ENCODE data around the gene BRD7.
"Not testable (repeated sequence)": the region's sequence is repeated elsewhere in the genome, so short reads cannot be mapped to it uniquely, and the experiment has no call there.

BRD7 gene

DNA sequence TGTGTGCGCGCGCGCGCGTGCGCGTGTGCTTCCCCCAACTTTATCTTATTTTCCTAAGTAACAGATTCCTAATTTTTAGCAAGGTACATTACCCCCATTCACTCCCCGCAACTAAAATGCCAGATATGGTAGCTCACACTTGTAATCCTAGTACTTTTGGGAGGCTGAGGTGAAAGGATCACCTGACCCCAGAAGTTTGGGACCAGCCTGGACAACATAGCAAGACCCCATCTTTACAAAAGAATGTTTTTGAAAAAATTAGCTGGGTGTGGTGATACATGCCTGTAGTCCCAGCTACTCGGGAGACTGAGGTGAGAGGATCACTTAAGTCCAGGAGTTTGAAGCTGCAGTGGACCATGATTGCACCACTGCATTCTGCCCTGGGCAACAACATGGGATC lies 5.1 kb downstream of the BRD7 start:
- H3K27ac ChIP-seq = no peak overlapping the region
- no peak for DNase-seq (ENCODE audit: low read depth, low spot score)

DNA sequence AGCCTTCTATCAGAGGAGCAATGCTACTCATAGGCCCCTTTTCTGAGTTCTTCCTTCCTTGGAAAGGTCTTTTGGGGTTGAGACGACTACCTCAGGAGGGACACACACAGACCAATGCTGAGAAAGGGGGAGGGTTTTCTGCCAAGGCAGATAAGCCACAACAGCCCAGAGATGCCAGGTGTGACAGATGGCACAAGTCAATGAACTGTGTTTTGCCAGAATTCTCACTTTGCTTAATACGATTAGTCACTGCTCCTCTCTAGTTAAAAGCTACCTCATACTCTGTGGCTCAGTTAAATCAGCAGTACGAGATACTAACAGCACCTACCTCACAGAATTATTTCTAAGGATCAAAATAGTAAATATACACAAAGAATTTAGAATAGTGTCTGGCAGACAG lies 8.0 kb downstream of the BRD7 start:
- DNase-seq (ENCODE audit: low read depth, low spot score) = no peak
- peak overlapping the region; percentile 39 for H3K27ac ChIP-seq

DNA sequence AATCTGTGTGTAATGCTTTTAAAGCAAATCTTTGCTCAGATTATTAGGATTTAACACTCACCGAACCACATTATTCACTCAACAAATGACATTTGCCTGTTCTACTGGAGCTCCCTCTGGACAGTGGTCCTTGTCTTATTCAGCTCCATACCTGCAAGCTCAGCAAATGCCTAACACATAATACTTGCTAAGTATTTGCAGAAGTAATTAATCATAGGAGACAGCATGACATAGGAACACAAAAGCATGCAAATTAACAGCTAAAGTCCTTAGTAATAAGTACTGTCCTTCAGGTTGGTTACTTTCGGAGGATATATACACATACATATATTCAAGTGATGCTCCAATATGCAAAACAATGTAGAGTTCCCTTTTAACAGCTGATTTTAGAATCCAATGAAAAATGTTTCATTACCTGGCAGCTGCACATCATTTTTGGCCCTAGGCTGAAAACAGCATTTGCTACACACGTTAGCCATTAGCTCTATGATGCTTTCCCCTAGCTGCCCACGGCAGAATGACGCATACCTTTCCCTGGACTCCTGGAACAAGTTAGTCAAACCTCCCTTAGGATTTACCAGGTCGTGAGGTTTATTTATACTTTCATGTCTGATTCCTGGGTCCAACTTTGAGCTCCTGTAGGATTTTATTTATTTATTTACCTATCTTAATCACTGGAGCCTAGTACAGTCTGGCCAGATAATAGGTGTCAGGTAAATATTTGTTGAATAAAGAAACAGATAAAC lies 8.6 kb downstream of the BRD7 start:
- DNase-seq (ENCODE audit: low read depth, low spot score) = peak; percentile 10
- peak overlapping the region; percentile 39 for H3K27ac ChIP-seq

DNA sequence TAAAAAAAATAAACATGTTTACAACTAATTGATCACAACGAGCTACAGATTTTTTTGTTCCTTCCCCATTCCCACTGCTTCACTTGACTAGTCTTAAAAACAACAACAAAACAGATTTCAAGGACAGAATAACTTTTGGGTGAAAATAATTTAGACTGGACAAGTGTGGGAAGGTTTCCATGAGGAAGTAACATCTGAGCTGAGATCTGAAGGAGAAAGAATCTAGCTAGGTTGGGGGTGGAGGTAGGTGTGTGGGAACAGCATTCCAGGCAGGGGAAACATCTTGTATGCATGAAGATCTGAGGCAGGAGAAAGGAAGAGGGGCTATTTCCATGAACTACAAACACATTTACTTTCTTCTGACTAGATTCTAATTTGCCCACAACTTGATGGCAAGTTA lies 9.2 kb downstream of the BRD7 start:
- H3K27ac ChIP-seq = no peak overlapping the region
- no peak for DNase-seq (ENCODE audit: low read depth, low spot score)

DNA sequence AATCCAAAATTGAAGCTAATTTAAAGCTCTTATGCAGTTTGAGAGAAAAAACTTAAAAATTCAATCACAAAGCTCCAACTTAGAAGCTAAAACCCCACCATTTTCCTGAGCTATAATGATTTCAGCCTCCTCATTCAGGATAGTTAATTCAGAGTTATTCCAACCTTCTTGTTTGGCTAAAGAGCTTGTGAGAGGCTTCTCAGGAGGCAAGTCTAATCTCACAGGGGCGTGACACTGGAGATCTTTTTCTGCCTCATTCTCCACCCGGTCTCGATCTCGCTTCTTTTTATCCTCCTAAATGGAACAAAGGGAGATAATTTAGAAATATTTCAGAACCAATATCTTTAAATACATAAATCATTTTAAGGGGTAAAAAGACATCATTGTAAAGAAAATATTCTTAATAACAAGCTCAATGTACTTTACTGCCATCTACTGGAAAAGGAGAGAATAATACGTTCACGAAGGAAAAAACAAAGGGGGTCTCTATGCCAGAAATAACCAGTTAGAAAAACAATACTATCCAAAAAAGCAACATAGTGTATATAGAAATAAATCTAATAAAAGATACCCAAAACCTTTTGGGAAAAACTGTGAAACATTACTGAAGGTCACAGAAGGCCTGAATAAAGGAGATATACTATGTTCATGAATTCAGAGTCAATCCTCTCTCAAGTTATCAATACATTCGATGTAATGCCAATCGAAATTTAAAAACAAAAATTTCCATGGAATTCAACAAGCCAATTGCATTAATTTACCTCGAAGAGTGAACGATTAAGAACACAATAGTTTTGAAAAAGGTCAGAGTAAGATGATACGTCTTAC lies 13.9 kb downstream of the BRD7 start:
- no peak for DNase-seq (ENCODE audit: low read depth, low spot score)
- no peak overlapping the region for H3K27ac ChIP-seq

DNA sequence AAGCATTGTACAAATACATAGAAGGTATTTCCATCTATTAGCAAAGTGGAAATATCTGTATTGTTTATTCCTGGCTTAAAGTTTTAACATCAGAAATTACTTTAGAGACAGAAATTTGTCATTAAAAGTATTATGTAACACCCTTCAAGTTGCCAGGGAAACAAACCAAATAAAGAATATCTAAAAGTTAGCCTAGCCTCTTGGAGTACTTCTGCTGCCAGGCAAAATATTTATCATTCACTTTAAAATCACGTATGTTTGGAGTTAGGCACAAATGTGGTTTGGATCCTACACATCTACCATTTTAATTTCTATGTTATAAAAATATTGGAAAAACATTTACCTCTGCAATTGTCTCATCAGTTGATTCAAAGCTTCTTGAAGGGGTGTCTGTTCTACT lies 14.7 kb downstream of the BRD7 start:
- no peak overlapping the region for H3K27ac ChIP-seq
- no peak for DNase-seq (ENCODE audit: low read depth, low spot score)

DNA sequence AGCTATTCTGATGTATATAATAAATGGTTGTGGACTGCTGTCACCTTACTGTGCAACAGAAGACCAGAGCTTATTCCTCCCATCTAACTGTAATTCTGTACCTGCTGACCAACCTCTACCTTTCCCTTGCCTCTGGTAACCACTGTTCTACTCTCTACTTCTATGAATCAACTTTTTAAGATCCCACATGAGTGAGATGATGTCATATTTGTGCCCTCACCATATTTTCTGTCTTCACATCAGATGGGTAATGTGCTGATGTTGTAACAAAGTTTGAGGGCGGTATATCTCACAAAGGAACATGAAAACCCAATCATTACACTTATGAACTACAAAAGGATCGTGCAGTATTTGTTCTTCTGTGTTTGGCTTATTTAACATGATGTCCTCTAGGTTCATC lies 16.8 kb downstream of the BRD7 start:
- no peak for DNase-seq (ENCODE audit: low read depth, low spot score)
- H3K27ac ChIP-seq = no peak overlapping the region

DNA sequence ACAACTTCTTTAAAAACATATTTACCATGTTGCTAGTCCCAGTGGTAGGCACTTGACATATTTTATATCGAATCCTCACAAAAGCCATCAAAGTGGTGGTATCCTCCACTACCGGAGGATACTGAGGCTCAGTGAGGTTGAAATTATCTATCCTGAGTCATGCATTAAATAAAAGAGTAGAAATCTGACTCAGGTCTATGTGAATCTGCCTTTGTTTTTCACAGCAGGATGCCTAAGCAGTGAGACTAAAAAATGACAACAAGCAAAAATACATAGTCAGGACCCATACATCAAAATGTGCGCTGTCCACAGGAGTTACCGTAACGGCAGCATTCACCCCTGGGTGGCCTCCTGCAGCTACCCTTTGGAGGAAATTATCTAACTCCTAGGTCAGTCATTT lies 17.7 kb downstream of the BRD7 start:
- no peak for DNase-seq (ENCODE audit: low read depth, low spot score)
- no peak overlapping the region for H3K27ac ChIP-seq

DNA sequence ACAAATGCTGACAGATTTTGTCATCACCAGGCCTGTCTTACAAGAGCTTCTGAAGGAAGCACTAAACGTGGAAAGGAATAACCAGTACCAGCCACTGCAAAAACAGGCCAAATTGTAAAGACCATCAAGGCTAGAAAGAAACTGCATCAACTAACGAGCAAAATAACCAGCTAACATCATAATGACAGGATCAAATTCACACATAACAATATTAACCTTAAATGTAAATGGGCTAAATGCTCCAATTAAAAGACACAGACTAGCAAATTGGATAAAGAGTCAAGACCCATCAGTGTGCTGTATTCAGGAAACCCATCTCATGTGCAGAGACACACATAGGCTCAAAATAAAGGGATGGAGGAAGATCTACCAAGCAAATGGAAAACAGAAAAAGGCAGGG lies 23.6 kb downstream of the BRD7 start:
- DNase-seq (ENCODE audit: low read depth, low spot score); H3K27ac ChIP-seq: not testable (repeated sequence)

DNA sequence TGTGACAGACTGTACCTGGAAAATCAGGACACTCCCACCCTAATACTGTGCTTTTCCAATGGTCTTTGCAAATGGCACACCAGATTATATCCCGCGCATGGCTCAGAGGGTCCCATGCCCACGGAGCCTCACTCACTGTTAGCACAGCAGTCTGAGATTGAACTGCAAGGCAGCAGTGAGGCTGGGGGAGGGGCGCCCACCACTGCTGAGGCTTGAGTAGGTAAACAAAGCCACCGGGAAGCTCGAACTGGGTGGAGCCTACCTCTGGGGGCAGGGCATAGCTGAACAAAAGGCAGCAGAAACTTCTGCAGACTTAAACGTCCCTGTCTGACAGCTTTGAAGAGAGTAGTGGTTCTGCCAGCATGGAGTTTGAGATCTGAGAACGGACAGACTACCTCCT lies 25.2 kb downstream of the BRD7 start:
- not testable (repeated sequence) for DNase-seq (ENCODE audit: low read depth, low spot score); H3K27ac ChIP-seq

DNA sequence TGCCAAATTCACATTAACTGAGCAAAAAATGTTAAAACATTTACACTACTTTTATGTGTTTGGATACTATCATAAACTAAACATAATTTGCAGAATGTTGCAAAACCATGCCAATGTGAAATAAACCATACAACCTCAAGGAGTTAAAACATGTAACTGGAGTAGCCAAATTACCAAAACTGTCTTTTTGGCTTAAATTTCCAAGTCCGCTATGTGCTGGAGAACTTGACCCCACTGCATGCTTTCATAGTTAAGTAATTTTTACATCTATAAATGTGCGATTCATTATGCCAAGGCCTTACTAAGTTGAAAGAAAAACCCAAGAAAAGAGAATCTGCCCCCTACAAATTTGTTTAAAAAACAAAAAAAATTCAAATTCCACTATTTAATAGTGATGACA lies 28.2 kb downstream of the BRD7 start:
- no peak overlapping the region for H3K27ac ChIP-seq

DNA sequence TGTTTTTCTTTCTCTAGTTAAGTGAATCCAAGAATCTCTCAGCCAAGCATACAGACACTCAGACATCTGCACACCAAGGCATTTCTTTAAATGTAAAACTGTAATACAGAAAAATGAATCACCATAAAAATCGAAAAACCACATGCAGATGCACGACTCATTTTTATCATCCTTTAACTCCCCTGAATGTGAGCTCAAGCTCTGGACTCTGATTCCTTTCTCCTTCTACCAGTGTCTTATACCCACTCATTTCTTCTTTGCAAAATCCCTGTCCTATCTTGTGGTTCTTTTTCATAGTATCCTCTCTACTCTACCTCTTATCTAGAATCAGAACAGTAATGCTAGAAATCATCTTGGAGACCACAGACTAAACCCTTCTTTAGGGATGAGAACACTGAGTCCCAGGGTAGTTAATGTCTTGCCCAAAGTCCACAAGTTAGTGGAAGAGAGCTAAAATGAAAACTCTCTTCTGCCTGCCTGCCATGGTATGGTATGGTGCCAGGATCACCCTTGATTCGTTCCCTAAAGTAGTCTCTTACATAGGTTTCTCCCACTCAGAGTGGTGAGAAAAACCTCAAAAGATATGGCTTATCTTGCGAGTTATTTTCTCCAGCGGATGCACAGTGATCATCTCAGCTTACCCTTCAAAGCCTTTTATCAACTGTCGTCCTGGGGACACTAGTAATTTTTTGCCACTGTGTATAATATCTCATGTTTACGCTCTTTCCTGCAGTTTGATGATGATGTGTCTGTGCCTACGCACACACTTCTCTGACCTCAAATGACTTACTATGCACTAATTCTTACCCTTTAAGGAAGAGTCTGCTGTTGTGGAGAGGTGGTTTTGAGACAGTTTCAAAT lies 30.2 kb downstream of the BRD7 start:
- no peak overlapping the region for H3K27ac ChIP-seq
- no peak for DNase-seq (ENCODE audit: low read depth, low spot score)

More for the DNA sequence above, 28.2 kb downstream of the BRD7 start:
- no peak for DNase-seq (ENCODE audit: low read depth, low spot score)

DNA sequence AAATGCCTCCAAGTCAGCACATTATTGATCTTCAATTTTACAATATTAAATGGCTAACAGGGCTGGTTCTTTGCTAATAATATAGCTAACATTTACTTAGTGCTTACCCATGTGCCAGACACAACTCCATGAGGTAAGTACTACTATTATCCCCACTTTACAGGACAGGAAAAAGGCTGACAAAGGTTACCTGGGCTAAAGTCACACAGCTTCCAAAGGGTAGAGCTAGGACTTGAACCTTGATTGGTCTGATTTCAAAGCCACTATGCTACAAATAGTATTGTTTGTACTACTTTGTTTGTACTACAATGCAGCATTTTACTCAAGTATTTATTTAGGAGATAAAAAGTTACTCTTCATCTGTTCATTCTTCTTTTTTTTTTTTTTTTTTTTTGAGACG lies 31.9 kb downstream of the BRD7 start:
- DNase-seq (ENCODE audit: low read depth, low spot score) = no peak
- H3K27ac ChIP-seq = no peak overlapping the region

DNA sequence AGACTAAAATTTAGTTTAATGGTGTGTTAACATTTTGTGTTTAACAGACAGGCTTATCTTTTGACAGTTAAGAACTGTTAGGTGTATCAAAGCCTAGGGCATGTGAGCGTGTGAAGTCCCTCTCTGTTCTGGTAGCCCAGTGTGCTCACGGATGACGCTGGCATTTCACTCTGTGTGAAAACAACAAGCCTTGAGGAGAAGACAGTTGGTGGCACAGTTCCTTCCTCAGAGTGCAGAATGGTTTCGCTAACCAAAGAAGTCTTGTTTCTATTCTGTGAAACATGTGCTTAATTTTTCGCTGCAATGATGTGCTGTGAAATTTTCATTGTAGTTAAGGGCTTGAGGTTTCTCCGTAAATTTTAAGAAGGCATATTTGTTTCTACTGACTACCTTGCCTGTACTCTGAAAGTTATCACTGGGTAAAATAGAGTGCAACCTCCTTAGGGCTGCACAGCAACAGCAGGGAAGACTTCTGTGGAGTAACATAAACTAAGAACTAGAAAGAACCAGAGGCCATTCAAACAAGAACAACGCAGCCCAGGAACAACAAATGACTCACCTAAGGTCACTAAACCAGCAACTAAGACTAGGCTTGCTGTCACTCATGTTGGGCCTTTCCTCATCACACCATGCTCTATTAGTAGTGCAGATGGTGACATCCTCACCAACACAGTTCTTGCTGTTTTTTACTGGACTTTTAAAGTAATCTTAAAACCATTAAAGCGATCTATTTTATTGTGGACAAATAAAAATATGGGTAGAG lies 33.4 kb downstream of the BRD7 start:
- no peak overlapping the region for H3K27ac ChIP-seq
- DNase-seq (ENCODE audit: low read depth, low spot score) = no peak

DNA sequence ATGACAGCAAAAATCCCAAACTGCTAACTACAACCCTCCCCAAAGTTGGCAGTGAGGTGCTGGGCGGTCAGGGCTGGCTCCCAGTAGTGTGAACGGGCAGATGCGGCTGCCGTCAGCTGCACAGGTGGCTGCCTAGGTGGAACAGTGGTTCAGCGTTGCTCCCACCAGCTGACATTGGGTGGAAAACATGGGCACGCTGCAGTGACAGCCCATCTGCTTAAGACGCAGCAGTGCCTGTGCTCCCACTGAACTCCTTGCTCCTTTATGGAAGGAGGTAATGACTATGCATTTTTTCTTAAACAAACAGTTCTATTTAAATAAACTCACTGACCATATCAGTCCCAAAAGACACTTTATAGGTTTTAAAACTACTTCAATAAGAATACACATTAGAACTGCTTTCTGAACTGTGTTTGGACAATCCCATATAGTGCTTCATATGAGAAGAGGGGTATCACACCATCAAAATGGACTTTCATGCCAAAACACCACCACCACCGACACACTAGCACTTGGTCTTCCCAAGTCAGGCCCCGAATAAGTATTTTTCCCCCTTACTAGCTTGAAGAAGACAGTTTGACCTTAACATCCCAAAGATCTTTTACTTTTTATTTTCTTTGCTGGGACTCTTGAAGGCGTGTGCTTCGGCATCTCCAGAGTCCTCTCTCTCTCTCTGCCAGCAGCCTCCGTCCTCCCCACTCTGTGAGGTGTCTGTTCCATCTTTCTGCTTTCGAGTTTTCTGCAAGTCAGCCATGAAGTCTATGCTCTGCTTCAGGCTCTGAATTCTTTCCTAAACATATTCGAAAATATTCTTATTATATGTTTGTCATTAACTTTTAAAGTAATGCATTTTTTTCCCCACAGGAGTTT lies 34.4 kb downstream of the BRD7 start:
- DNase-seq (ENCODE audit: low read depth, low spot score) = no peak
- no peak overlapping the region for H3K27ac ChIP-seq

DNA sequence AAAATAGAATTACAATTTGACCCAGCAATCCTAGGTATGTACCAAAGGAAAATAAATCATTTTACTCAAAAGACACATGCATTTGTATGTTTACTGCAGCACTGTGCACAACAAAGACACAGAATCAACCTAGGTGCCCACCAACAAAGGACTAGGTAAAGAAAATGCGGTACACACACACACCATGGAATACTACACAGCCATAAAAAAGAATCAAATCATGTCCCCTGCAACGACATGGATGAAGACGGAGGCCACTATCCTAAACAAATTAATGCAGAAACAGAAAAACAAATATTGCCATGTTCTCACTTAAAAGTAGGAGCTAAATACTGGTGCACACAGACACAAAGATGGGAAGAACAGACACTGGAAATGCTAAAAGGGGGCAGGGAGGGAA lies 36.2 kb downstream of the BRD7 start:
- DNase-seq (ENCODE audit: low read depth, low spot score) = no peak
- no peak overlapping the region for H3K27ac ChIP-seq

DNA sequence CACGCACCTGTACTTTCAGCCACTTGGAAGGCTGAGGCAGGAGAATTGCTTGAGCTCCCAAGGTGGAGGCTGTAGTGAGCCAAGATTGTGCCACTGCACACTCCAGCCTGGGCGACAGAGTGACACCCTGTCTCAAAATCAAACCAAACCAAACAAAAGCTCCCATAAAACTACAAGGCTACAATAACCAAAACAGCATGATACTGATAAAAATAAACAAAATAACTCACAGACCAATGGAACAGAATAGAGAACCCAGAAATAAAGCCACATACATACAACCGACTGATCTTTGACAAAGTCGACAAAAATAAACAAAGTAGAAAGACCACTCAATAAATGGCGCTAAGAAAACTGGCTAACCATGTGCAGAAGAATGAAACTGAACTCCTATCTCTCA lies 37.2 kb downstream of the BRD7 start:
- no peak overlapping the region for H3K27ac ChIP-seq
- DNase-seq (ENCODE audit: low read depth, low spot score) = no peak

DNA sequence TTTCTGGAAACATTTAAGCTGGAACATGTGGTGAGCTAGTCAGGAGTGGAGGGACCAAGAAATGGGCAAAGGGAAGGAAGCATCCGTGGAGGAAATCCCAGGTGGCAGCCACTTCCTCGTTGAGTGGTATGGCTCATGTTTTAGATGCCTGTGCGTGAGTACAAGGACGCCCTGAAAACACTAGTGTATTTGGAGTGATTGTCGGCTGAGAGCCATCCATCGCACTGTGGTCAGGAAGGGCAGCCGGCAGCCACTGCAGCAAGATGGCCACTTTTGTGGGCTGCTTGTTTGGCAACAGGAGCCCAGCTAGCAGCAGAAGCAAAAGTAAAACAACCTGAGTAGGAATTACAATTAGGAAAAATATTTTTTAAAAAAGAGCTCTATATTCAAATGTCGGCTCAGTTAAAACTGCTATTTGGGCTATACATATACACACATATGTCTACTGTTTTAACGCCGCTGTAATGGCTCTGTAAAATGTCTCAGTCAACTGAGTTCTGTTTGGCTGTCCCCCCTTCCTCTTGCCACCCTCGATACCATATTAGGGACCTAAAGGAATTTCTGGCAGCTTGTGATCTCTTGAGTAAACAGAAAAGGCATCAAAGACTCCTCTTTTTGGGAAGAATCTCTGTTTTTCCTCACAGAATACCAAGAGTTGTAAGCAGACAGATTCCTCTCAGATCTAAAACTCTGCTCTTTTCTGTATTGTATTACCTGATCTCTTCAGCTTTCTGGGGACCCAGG lies 39.2 kb downstream of the BRD7 start:
- no peak overlapping the region for H3K27ac ChIP-seq

More for the DNA sequence above, 39.2 kb downstream of the BRD7 start:
- DNase-seq (ENCODE audit: low read depth, low spot score) = no peak

All from epithelial cell of prostate (primary cell).